ENCODE measurements around the gene TIAM2. TPM values are rescaled to one million over a fixed set of nuclear protein-coding genes. Genes with fewer than 3 reads are reported as not detected.

Gene TIAM2
- total RNA-seq, 2 donors from 2014 or later = 3.1 to 6.6 TPM

DNA sequence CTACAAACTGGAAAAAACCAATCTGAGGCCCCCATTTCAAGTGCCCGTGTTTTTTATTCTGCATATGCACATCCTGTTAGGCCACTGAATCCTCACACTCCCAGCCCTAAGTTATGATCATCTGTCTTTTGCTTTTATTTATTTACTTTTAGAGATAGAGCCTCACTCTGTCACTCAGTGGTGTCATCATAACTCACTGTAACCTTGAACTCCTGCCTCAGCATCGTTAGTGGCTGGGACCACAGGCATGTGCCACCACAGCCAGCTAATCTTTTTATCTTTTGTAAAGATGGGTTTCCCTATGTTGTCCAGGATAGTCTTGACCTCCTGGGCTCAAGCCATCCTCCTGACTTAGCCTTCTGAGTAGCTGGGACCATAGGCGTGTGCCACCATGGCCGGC is 239.1 kb downstream of the TIAM2 start:
- no peaks in the 10 kb centered on the region for H3K27me3 ChIP-seq
- no peak for TF ChIP-seq POLR2A (IDR thresholded peaks at IDR 0.05)
- TF ChIP-seq, protein P1, sequence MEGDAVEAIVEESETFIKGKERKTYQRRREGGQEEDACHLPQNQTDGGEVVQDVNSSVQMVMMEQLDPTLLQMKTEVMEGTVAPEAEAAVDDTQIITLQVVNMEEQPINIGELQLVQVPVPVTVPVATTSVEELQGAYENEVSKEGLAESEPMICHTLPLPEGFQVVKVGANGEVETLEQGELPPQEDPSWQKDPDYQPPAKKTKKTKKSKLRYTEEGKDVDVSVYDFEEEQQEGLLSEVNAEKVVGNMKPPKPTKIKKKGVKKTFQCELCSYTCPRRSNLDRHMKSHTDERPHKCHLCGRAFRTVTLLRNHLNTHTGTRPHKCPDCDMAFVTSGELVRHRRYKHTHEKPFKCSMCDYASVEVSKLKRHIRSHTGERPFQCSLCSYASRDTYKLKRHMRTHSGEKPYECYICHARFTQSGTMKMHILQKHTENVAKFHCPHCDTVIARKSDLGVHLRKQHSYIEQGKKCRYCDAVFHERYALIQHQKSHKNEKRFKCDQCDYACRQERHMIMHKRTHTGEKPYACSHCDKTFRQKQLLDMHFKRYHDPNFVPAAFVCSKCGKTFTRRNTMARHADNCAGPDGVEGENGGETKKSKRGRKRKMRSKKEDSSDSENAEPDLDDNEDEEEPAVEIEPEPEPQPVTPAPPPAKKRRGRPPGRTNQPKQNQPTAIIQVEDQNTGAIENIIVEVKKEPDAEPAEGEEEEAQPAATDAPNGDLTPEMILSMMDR (IDR thresholded peaks at IDR 0.05) = no peak
- H3K9me3 ChIP-seq = no peaks in the 10 kb centered on the region
- no peak overlapping the region for H3K27ac ChIP-seq
- no peak for ATAC-seq
- DNase-seq = no peak
- 91 to 98% methylated on average over 3 of the region's 4 CpGs for WGBS, 2 donors
- H3K4me1 ChIP-seq = peaks cover 10% of the 10 kb centered on the region
- no peak overlapping the region for H3K4me3 ChIP-seq
- H3K36me3 ChIP-seq (replicated peaks in 1 of 2; ENCODE audit: insufficient read depth in 1 of 2, low read depth in 2 of 2) = no peaks in the 10 kb centered on the region
- intact Hi-C loops (cut with DNase I) = no loop called here

DNA sequence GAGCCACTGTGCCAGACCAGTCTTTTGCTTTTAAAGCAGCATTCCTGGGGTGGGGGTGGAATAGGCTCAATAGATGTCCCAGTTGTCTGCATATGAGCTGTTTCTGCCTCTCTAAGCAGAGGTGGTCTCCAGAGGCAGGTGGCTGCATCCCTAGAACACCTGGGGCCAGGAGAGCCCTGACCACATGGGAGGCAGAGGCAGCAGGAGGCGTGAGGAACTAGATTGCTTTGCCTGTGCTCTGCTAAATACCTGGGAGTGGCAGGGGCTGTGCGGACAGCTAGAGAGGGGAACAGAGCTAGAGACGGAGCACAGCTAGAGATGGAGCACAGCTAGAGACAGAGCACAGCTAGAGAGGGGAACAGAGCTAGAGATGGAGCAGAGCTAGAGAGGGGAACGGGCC is 239.6 kb downstream of the TIAM2 start:
- WGBS, 2 donors = 81% methylated on average over 4 of the region's 4 CpGs
- no peak overlapping the region for H3K27ac ChIP-seq
- H3K4me3 ChIP-seq = no peak overlapping the region
- DNase-seq = no peak
- no peaks in the 10 kb centered on the region for H3K9me3 ChIP-seq
- no peaks in the 10 kb centered on the region for H3K27me3 ChIP-seq
- TF ChIP-seq, protein P1 (IDR thresholded peaks at IDR 0.05) = no peak
- TF ChIP-seq POLR2A (IDR thresholded peaks at IDR 0.05) = no peak
- no peak for ATAC-seq
- H3K4me1 ChIP-seq = peaks cover 10% of the 10 kb centered on the region
- intact Hi-C loops (cut with DNase I) = no loop called here
- H3K36me3 ChIP-seq (replicated peaks in 1 of 2; ENCODE audit: insufficient read depth in 1 of 2, low read depth in 2 of 2) = no peaks in the 10 kb centered on the region

DNA sequence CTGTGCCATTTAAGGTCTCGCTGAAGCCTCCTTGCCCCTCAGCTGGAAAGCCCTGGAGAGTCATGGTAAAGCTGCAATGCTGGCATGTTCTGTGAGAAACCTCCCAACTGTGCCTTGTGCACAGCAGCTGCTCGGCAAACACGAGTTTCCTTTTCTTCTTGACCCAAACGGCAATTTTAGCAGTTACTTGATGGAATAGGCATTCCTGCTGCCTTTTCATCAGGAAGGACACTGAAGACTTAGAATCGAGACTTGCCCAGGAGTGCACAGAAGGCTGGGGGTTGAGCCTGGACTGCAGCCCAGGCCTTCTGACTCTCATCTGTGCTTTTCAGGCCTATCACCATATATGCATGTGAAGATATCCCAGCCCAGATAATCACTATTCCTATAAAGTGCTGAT is 240.0 kb downstream of the TIAM2 start:
- no peaks in the 10 kb centered on the region for H3K36me3 ChIP-seq (replicated peaks in 1 of 2; ENCODE audit: insufficient read depth in 1 of 2, low read depth in 2 of 2)
- TF ChIP-seq, protein P1 (IDR thresholded peaks at IDR 0.05) = no peak
- TF ChIP-seq POLR2A (IDR thresholded peaks at IDR 0.05) = no peak
- H3K9me3 ChIP-seq = no peaks in the 10 kb centered on the region
- 26 to 32% methylated on average over 5 of the region's 5 CpGs for WGBS, 2 donors
- H3K27ac ChIP-seq = peak overlapping the region in 1 of 4 donors; percentile 17
- peak; percentile 33 for ATAC-seq
- intact Hi-C loops (cut with DNase I) = no loop called here
- no peak overlapping the region for H3K4me3 ChIP-seq
- H3K27me3 ChIP-seq = no peaks in the 10 kb centered on the region
- peaks cover 10% of the 10 kb centered on the region for H3K4me1 ChIP-seq
- DNase-seq = peak in 3 of 4 donors; percentile 8 to 62 (median 29)

DNA sequence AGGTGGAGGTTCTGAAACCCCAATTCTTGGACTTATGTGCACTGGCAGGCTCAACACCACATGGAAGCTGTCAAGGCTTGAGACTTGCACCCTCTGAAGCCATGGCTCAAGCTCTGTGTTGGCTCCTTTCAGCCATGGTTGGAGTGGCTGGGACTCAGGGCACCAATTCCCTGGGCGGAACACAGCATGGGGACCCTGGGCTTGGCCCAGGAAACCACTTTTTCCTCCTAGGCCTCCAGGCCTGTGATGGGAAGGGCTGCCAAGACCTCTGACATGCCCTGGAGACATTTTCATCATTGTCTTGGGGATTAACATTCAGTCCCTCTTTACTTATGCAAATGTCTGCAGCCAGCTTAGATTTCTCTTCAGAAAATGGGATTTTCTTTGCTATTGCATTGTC is 242.5 kb downstream of the TIAM2 start:
- TF ChIP-seq, protein P1 (IDR thresholded peaks at IDR 0.05) = no peak
- intact Hi-C loops (cut with DNase I) = no loop called here
- no peak for ATAC-seq
- peaks cover 10% of the 10 kb centered on the region for H3K4me1 ChIP-seq
- no peak overlapping the region for H3K27ac ChIP-seq
- no peak overlapping the region for H3K4me3 ChIP-seq
- H3K27me3 ChIP-seq = no peaks in the 10 kb centered on the region
- DNase-seq = no peak
- no peaks in the 10 kb centered on the region for H3K9me3 ChIP-seq
- no peaks in the 10 kb centered on the region for H3K36me3 ChIP-seq (replicated peaks in 1 of 2; ENCODE audit: insufficient read depth in 1 of 2, low read depth in 2 of 2)
- 92% methylated on average over 1 of the region's 1 CpG; no CpG with 5 or more reads in 1 of the 2 donors for WGBS, 2 donors

DNA sequence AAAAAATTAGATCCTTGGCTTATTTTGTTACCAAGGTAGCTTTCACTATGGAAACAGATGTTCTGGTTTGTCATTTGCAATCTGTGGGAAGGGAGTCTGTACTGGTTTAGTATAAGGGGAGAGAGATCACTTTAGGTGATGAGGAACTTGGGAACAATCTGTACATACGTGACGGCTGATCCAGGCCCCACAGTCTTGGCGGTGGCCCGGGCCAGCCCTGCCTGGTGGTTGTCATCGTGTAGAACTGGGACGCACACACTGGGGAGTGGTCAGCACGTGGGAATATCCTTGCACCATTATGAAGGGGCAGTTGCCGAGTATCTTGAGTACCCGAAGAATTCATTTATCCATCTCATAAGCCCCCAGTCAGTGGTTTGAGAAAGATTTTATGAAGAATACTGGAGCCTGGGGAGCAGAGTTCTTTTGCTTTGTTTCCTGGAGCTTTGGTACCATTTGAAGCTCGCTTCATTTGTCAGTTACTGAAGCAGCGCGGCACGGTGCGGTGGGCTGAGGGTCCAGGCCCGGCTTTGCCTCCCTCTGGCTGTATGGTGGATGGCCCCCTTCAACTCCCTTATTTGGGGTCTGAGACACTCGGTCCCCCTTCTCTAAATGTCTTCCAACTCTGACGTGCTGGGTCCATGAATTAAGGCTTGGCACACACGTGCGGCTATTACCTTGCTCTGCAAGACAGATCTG is 245.9 kb downstream of the TIAM2 start:
- DNase-seq (no peak), ATAC-seq (no peak)
- Histone ChIP-seq H3K27ac (no peak overlapping the region), H3K9me3 (no peaks in the 10 kb centered on the region), H3K4me1 (no peaks in the 10 kb centered on the region), H3K27me3 (no peaks in the 10 kb centered on the region), H3K4me3 (no peak overlapping the region), H3K36me3 (replicated peaks in 1 of 2; ENCODE audit: insufficient read depth in 1 of 2, low read depth in 2 of 2) (no peaks in the 10 kb centered on the region)
- TF ChIP-seq, protein P1 (IDR thresholded peaks at IDR 0.05) = no peak
- no peak for TF ChIP-seq POLR2A (IDR thresholded peaks at IDR 0.05)
- intact Hi-C loops (cut with DNase I) = no loop called here
- 89 to 95% methylated on average over 19 of the region's 19 CpGs for WGBS, 2 donors
